ENCODE results near the gene GLUL.

GRCh38 chr1:182413969-182414368 lies 22.4 kb upstream of the GLUL start:
- TF ChIP-seq CTCF (IDR thresholded peaks at IDR 0.05) = no peak
- TF ChIP-seq POLR2A (IDR thresholded peaks at IDR 0.05) = no peak

Data from uterus (tissue), 2 donors.